Vagina (tissue), 2 donors: Measurements from ENCODE around the gene GRIK3. TPM values are rescaled to one million over a fixed set of nuclear protein-coding genes. Genes with fewer than 3 reads are reported as not detected.

ENCODE experiments used
- DNase-seq, 2 donors: peaks; one replicate each; pipeline ENCODE4 v3.0.0-alpha.2; 2017; ENCODE audit errors: extremely low spot score in 2 of 2
- H3K27ac ChIP-seq: fragments of 200-600 bp; sonication (generic); one replicate; pipeline ENCODE4 v1.5.1; 2019
- H3K27me3 ChIP-seq: fragments of 200-600 bp; sonication (generic); one replicate; pipeline ENCODE4 v1.5.1; 2019
- H3K36me3 ChIP-seq, 2 donors: fragments of 200-600 bp; sonication (generic); one replicate each; pipeline ENCODE4 v1.5.1; 2017 to 2019
- H3K4me1 ChIP-seq: fragments of 200-600 bp; sonication (generic); one replicate; pipeline ENCODE4 v1.5.1; 2019
- H3K4me3 ChIP-seq, 2 donors: fragments of 200-600 bp; sonication (generic); 1 replicate in 1 of 2; 2 replicates in 1 of 2; pipeline ENCODE4 v1.5.1; 2016 to 2019
- H3K9me3 ChIP-seq: fragments of 200-600 bp; sonication (generic); one replicate; pipeline ENCODE4 v1.5.1; 2019
- CTCF ChIP-seq, 3 experiments: fragments of 450-650 bp in 2 of 3; fragments of 200-600 bp in 1 of 3; sonication (generic) in 1 of 3; IDR thresholded peaks; one replicate each; pipeline ENCODE4 v1.5.1; 2017 to 2019; ENCODE audit warnings: antibody characterized with exemption in 3 of 3, mild to moderate bottlenecking in 2 of 3, moderate library complexity in 2 of 3
- POLR2A ChIP-seq, 2 donors: fragments of 450-650 bp; IDR thresholded peaks; one replicate each; pipeline ENCODE4 v1.6.1; 2017; ENCODE audit warnings: antibody characterized with exemption in 2 of 2, mild to moderate bottlenecking in 2 of 2, moderate library complexity in 2 of 2
- POLR2AphosphoS5 ChIP-seq, 2 donors: sonication (generic); formaldehyde crosslinking; IDR thresholded peaks; one replicate each; pipeline ENCODE4 v1.9.0; 2017; ENCODE audit warnings: antibody characterized with exemption in 2 of 2, mild to moderate bottlenecking in 2 of 2, low read depth in 1 of 2; ENCODE audit not compliant: insufficient read depth in 1 of 2
- intact Hi-C: fragments of 100-400 bp; cut with DNase I; formaldehyde crosslinking; loops from one replicate; pipeline ENCODE4 v1.15.1; 2023
- total RNA-seq: library from RNA; depleted of rRNA; stranded (reverse); fragments of >200 nt; gene quantifications from one replicate; pipeline ENCODE4 v1.2.3, GENCODE V29; 2016

GRIK3 gene
- total RNA-seq, 1 donor from 2014 or later = 0.74 TPM

- Histone ChIP-seq H3K27ac (no peak overlapping the region), H3K27me3 (no peaks in the 10 kb centered on the region), H3K36me3 (no peaks in the 10 kb centered on the region), H3K4me3 (no peak overlapping the region), H3K4me1 (no peaks in the 10 kb centered on the region), H3K9me3 (no peaks in the 10 kb centered on the region)
- DNase-seq = no peak
- intact Hi-C loops = no loop called here
- no peak for TF ChIP-seq CTCF (IDR thresholded peaks at IDR 0.05)
- no peak for TF ChIP-seq POLR2A (IDR thresholded peaks at IDR 0.05)
- no peak for TF ChIP-seq POLR2AphosphoS5 (IDR thresholded peaks at IDR 0.05; ENCODE audit: insufficient read depth in 1 of 2, low read depth in 1 of 2)
Measured at GRCh38 chr1:37069406-37069805, 35.1 kb upstream of the GRIK3 start.

- TF ChIP-seq POLR2A (IDR thresholded peaks at IDR 0.05) = no peak
- TF ChIP-seq CTCF (IDR thresholded peaks at IDR 0.05) = no peak
- TF ChIP-seq POLR2AphosphoS5 (IDR thresholded peaks at IDR 0.05; ENCODE audit: insufficient read depth in 1 of 2, low read depth in 1 of 2) = no peak
- Histone ChIP-seq H3K4me3 (no peak overlapping the region), H3K27me3 (no peaks in the 10 kb centered on the region), H3K27ac (no peak overlapping the region), H3K4me1 (no peaks in the 10 kb centered on the region), H3K36me3 (no peaks in the 10 kb centered on the region), H3K9me3 (no peaks in the 10 kb centered on the region)
- intact Hi-C loops = no loop called here
- no peak for DNase-seq
Measured at GRCh38 chr1:37068897-37069296, 34.6 kb upstream of the GRIK3 start.

GRCh38 chr1:37068260-37068659, 33.9 kb upstream of the GRIK3 start:
- TF ChIP-seq CTCF (IDR thresholded peaks at IDR 0.05) (no peak), POLR2AphosphoS5 (IDR thresholded peaks at IDR 0.05; ENCODE audit: insufficient read depth in 1 of 2, low read depth in 1 of 2) (no peak), POLR2A (IDR thresholded peaks at IDR 0.05) (no peak)
- DNase-seq = no peak
- no peaks in the 10 kb centered on the region for H3K36me3 ChIP-seq
- no peak overlapping the region for H3K27ac ChIP-seq
- H3K27me3 ChIP-seq = no peaks in the 10 kb centered on the region
- intact Hi-C loops = no loop called here
- H3K9me3 ChIP-seq = no peaks in the 10 kb centered on the region
- no peaks in the 10 kb centered on the region for H3K4me1 ChIP-seq
- H3K4me3 ChIP-seq = no peak overlapping the region

- H3K4me1 ChIP-seq = no peaks in the 10 kb centered on the region
- no peaks in the 10 kb centered on the region for H3K9me3 ChIP-seq
- no peak overlapping the region for H3K27ac ChIP-seq
- intact Hi-C loops = no loop called here
- no peaks in the 10 kb centered on the region for H3K36me3 ChIP-seq
- H3K4me3 ChIP-seq = no peak overlapping the region
- no peaks in the 10 kb centered on the region for H3K27me3 ChIP-seq
- TF ChIP-seq POLR2AphosphoS5 (IDR thresholded peaks at IDR 0.05; ENCODE audit: insufficient read depth in 1 of 2, low read depth in 1 of 2) = no peak
- no peak for TF ChIP-seq CTCF (IDR thresholded peaks at IDR 0.05)
- DNase-seq = no peak
Measured at GRCh38 chr1:37064039-37064438, 29.7 kb upstream of the GRIK3 start.

- Histone ChIP-seq H3K4me3 (no peak overlapping the region), H3K27ac (no peak overlapping the region), H3K36me3 (no peaks in the 10 kb centered on the region), H3K4me1 (no peaks in the 10 kb centered on the region), H3K27me3 (no peaks in the 10 kb centered on the region), H3K9me3 (no peaks in the 10 kb centered on the region)
- intact Hi-C loops = no loop called here
- TF ChIP-seq CTCF (IDR thresholded peaks at IDR 0.05) (no peak), POLR2A (IDR thresholded peaks at IDR 0.05) (no peak), POLR2AphosphoS5 (IDR thresholded peaks at IDR 0.05; ENCODE audit: insufficient read depth in 1 of 2, low read depth in 1 of 2) (no peak)
- no peak for DNase-seq
Measured at GRCh38 chr1:37059346-37059745, 25.0 kb upstream of the GRIK3 start.
